ENCODE results near the gene CYLD.

- no peak for TF ChIP-seq RAD21 (IDR thresholded peaks at IDR 0.05; ENCODE audit: low read depth)
- no peak for TF ChIP-seq MAX (IDR thresholded peaks at IDR 0.05)
- no peak for TF ChIP-seq REST (IDR thresholded peaks at IDR 0.05; ENCODE audit: low read depth)
- TF ChIP-seq USF1 (IDR thresholded peaks at IDR 0.05), result no peak
- no peak for TF ChIP-seq TCF12 (IDR thresholded peaks at IDR 0.05; ENCODE audit: low read depth)
- no peak for TF ChIP-seq EP300 (IDR thresholded peaks at IDR 0.05; ENCODE audit: borderline replicate concordance)
- no peak for TF ChIP-seq NFIC (IDR thresholded peaks at IDR 0.05)
- TF ChIP-seq YY1 (IDR thresholded peaks at IDR 0.05; ENCODE audit: low read depth), result no peak
- no peak for TF ChIP-seq FOXM1 (IDR thresholded peaks at IDR 0.05; ENCODE audit: borderline replicate concordance, low read depth)
- TF ChIP-seq EGR1 (IDR thresholded peaks at IDR 0.05), result no peak
- no peak for TF ChIP-seq CREB1 (IDR thresholded peaks at IDR 0.05; ENCODE audit: low read depth)
- TF ChIP-seq TAF1 (IDR thresholded peaks at IDR 0.05; ENCODE audit: low read depth), result no peak
- TF ChIP-seq ZBTB7A (IDR thresholded peaks at IDR 0.05; ENCODE audit: low read depth), result no peak
These were observed 20.4 kb downstream of the CYLD start for GRCh38 chr16:50762241-50762640.
